ENCODE results near the gene ZBTB5. TPM values are rescaled to one million over a fixed set of nuclear protein-coding genes. Genes with fewer than 3 reads are reported as not detected.
A peak's percentile ranks its signal among the peaks of the same experiment; 100 is the strongest.

The ZBTB5 gene
- total and polyA plus RNA-seq, 2 of the 4 experiments (the other 2 are of a cell fraction): 6.3 to 9.1 TPM

- Histone ChIP-seq H2BK120ac (ENCODE audit: low read depth, low read length) (peak overlapping the region; percentile 79), H3K27me3 (ENCODE audit: control insufficient read depth, insufficient read depth, low read length) (no peaks in the 10 kb centered on the region), H2AK9ac (replicated peaks; ENCODE audit: low read depth, low read length, poor library complexity) (peak overlapping the region; percentile 87), H4K8ac (ENCODE audit: low read depth in 2 of 2, low read length in 2 of 2) (peak overlapping the region; percentile 41 to 93), H3K9me1 (ENCODE audit: insufficient read depth, low read length) (no peaks in the 10 kb centered on the region; the same call in 1 of the 2 replicates), H2BK20ac (ENCODE audit: low read depth, low read length) (peak overlapping the region; percentile 61; the same call in 1 of the 2 replicates), H4K5ac (ENCODE audit: low read depth, low read length) (peak overlapping the region; percentile 37), H3K4me2 (ENCODE audit: low read depth, low read length) (peak overlapping the region; percentile 80), H2AFZ (replicated peaks; ENCODE audit: low read length, poor library complexity) (peak overlapping the region; percentile 97), H2AK5ac (ENCODE audit: low read depth, low read length) (peak overlapping the region; percentile 76), H3K23ac (ENCODE audit: low read depth, low read length) (peak overlapping the region; percentile 87), H3K4me3 (ENCODE audit: insufficient read depth, low read depth, low read length) (peak overlapping the region; percentile 76), H2BK15ac (ENCODE audit: low read depth, low read length) (peak overlapping the region; percentile 58; the same call in 2 of the 3 replicates), H3K9me3 (ENCODE audit: control insufficient read depth, insufficient read depth, low read length) (no peaks in the 10 kb centered on the region), H3K4me1 (ENCODE audit: control insufficient read depth, insufficient read depth, low read length) (no peaks in the 10 kb centered on the region; the same call in none of the 2 replicates), H3K27ac (ENCODE audit: insufficient read depth, low read length) (peak overlapping the region; percentile 81), H3K36me3 (ENCODE audit: control insufficient read depth, insufficient read depth, low read length) (no peaks in the 10 kb centered on the region), H3K4ac (ENCODE audit: low read depth, low read length) (peak overlapping the region; percentile 97), H3K14ac (replicated peaks; ENCODE audit: low read depth, low read length) (peak overlapping the region; percentile 90), H4K20me1 (ENCODE audit: insufficient read depth, low read length) (peaks cover 7% of the 10 kb centered on the region; the same call in 1 of the 2 replicates), H2BK5ac (ENCODE audit: low read depth, low read length, poor library complexity, severe bottlenecking) (peak overlapping the region; percentile 74), H3K18ac (ENCODE audit: low read depth, low read length) (peak overlapping the region; percentile 25; the same call in 1 of the 2 replicates), H4K91ac (ENCODE audit: insufficient read depth, low read depth, low read length) (peak overlapping the region; percentile 87), H3K9ac (ENCODE audit: low read depth, low read length) (peak overlapping the region; percentile 92), H3K79me1 (ENCODE audit: low read depth in 1 of 2, low read length in 2 of 2) (peaks cover 0 to 38% of the 10 kb centered on the region in 2 experiments; a peak in 2 of 4 replicates), H3K56ac (ENCODE audit: extremely low read depth, insufficient read depth, low read length) (peak overlapping the region; percentile 82; the same call in 1 of the 2 replicates)
- CTCF ChIA-PET: no interaction called here
- TF ChIP-seq MAZ (IDR thresholded peaks at IDR 0.05; ENCODE audit: borderline replicate concordance, low read depth, low read length) (peak; percentile 73; the same call in 1 of the 2 replicates), POLR2A (IDR thresholded peaks at IDR 0.05; ENCODE audit: low read depth, low read length) (peak; percentile 79), MXI1 (IDR thresholded peaks at IDR 0.05; ENCODE audit: borderline replicate concordance, low read depth, low read length) (no peak), FOS (IDR thresholded peaks at IDR 0.05; ENCODE audit: low read depth, low read length) (no peak)
- TF ChIP-seq, protein P1, sequence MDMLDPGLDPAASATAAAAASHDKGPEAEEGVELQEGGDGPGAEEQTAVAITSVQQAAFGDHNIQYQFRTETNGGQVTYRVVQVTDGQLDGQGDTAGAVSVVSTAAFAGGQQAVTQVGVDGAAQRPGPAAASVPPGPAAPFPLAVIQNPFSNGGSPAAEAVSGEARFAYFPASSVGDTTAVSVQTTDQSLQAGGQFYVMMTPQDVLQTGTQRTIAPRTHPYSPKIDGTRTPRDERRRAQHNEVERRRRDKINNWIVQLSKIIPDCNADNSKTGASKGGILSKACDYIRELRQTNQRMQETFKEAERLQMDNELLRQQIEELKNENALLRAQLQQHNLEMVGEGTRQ (IDR thresholded peaks at IDR 0.05; ENCODE audit: low read depth, low read length): peak; percentile 48; the same call in 1 of the 2 replicates
- peak; percentile 63 for DNase-seq
- dilution Hi-C loops (cut with HindIII; ENCODE audit: low sequenced_read_pairs, unreplicated experiment): no loop called here
- in situ Hi-C loops (cut with MboI; ENCODE audit: low sequenced_read_pairs): no loop called here
- 0% methylated on average over 32 of the region's 47 CpGs; no CpG with 5 or more reads in 1 of the 2 experiments for WGBS, 2 experiments (ENCODE audit: extremely low coverage in 2 of 2, insufficient read length in 1 of 2)
- intact Hi-C loops (cut with micrococcal nuclease): loop anchor here (5.0 kb wide), 1 partner anchor 47 kb away; no protein-coding TSS in a partner anchor
- ATAC-seq (ENCODE audit: low read depth): peak; percentile 50
- POLR2A ChIA-PET (ENCODE audit: unreplicated experiment): no interaction called here
- no TSS peak for BruUV-seq (replicated peaks)
Measured at GRCh38 chr9:37464426-37465248, 613 bp downstream of the ZBTB5 start.

Measured in IMR-90 (cell line).